HepG2 (cell line): Measurements from ENCODE around the gene FGFBP1. TPM values are rescaled to one million over a fixed set of nuclear protein-coding genes. Genes with fewer than 3 reads are reported as not detected.

Experiments
- ATAC-seq: fragments of 200-7000 bp; cut with Tn5 transposase; 3 replicates; pipeline ENCODE4 v1.9.1; 2020; ENCODE audit warnings: mild to moderate bottlenecking, moderate library complexity
- BruUV-seq: library from RNA; stranded (reverse); fragments of 400-500 nt; replicated peaks from 2 replicates; lab custom pipeline; 2021; lab: Mats Ljungman, UMichigan
- CTCF ChIA-PET: fragments of 300-600 bp; formaldehyde crosslinking; extraction: SDS; loops from one replicate; lab custom pipeline; 2021; ENCODE audit warnings: low total read pairs, inconsistent platforms, low intra/inter-chr PET ratio; lab: Yijun Ruan, JAX
- POLR2A ChIA-PET: fragments of 350-600 bp; sonication (Branson Sonifier 250); formaldehyde crosslinking; loops from one replicate; lab custom pipeline; 2020; ENCODE audit warnings: antibody characterized with exemption, inconsistent platforms; lab: Yijun Ruan, JAX
- DNase-seq: peaks from one replicate; pipeline ENCODE4 v3.0.0-alpha.2; 2015; ENCODE audit warnings: low spot score
- FAIRE-seq: peaks from 3 replicates; lab custom pipeline; 2011; peaks lifted over from hg19 to GRCh38; lab: Jason Lieb, UNC
- H2AFZ ChIP-seq: one replicate; pipeline ENCODE4 v1.6.1; 2011; ENCODE audit warnings: low read length, inconsistent platforms
- H3K27ac ChIP-seq: fragments of 300-600 bp; 3 replicates; pipeline ENCODE4 v1.8.0; 2011; ENCODE audit warnings: mixed run types, mild to moderate bottlenecking, mixed read lengths, low read length, inconsistent platforms; ENCODE audit not compliant: insufficient read depth; ENCODE audit errors: extremely low read length
- H3K27me3 ChIP-seq, 2 experiments: fragments of 200-600 bp in 1 of 2; 2 replicates in 1 of 2; 3 replicates in 1 of 2; pipeline versions ENCODE4 v1.6.0 to v1.8.0; 2011; ENCODE audit warnings: low read length in 2 of 2, mild to moderate bottlenecking in 2 of 2, moderate library complexity in 2 of 2, inconsistent platforms in 1 of 2; ENCODE audit not compliant: insufficient read depth in 2 of 2, control insufficient read depth in 1 of 2
- H3K36me3 ChIP-seq, 2 experiments: fragments of 200-600 bp in 1 of 2; replicated peaks in 1 of 2; 2 replicates in 1 of 2; 3 replicates in 1 of 2; pipeline versions ENCODE4 v1.5.1 to v1.8.0; 2011; ENCODE audit warnings: low read length in 2 of 2, inconsistent platforms in 1 of 2; ENCODE audit not compliant: insufficient read depth in 2 of 2, control insufficient read depth in 1 of 2
- H3K4me1 ChIP-seq: 2 replicates; pipeline ENCODE4 v1.5.1; 2012; ENCODE audit warnings: low read length, inconsistent platforms; ENCODE audit not compliant: insufficient read depth
- H3K4me2 ChIP-seq: 2 replicates; pipeline ENCODE4 v1.6.0; 2011; ENCODE audit warnings: low read depth, low read length, inconsistent platforms
- H3K4me3 ChIP-seq, 3 experiments: fragments of 200-600 bp in 1 of 3; sonication (generic), shearing (Covaris generic) in 1 of 3; replicated peaks in 1 of 3; 2 replicates each; pipeline ENCODE4 v1.5.1; 2011 to 2016; ENCODE audit warnings: low read length in 3 of 3, inconsistent platforms in 2 of 3, low read depth in 2 of 3, mild to moderate bottlenecking in 2 of 3, control low read depth in 1 of 3, mixed read lengths in 1 of 3; ENCODE audit not compliant: insufficient read depth in 1 of 3
- H3K79me2 ChIP-seq: one replicate; pipeline ENCODE4 v1.6.1; 2011; ENCODE audit warnings: low read length, inconsistent platforms; ENCODE audit not compliant: insufficient read depth
- H3K9ac ChIP-seq: 2 replicates; pipeline ENCODE4 v1.6.0; 2011; ENCODE audit warnings: mild to moderate bottlenecking, low read depth, low read length, inconsistent platforms; ENCODE audit not compliant: insufficient read depth
- H3K9me3 ChIP-seq: 2 replicates; pipeline ENCODE4 v1.5.1; 2012; ENCODE audit warnings: mild to moderate bottlenecking, low read length
- H4K20me1 ChIP-seq: 2 replicates; pipeline ENCODE4 v1.6.0; 2011; ENCODE audit warnings: inconsistent platforms, mild to moderate bottlenecking, low read length, moderate library complexity; ENCODE audit not compliant: insufficient read depth
- AFF4 ChIP-seq: sonication (generic); formaldehyde crosslinking; IDR thresholded peaks from 2 replicates; pipeline ENCODE4 v1.4.0; 2020; ENCODE audit warnings: missing genetic modification reagents
- CREB1 ChIP-seq, 2 experiments: fragments of 450-650 bp in 1 of 2; IDR thresholded peaks; 2 replicates each; pipeline ENCODE4 v1.6.1; 2016 to 2017; ENCODE audit warnings: control low read depth in 1 of 2, mild to moderate bottlenecking in 1 of 2, missing compliant biosample characterization in 1 of 2, missing genetic modification characterization in 1 of 2
- ELF3 ChIP-seq: IDR thresholded peaks from 2 replicates; pipeline ENCODE4 v1.6.1; 2016; ENCODE audit warnings: missing genetic modification reagents, missing compliant biosample characterization
- FIP1L1 ChIP-seq: fragments of 200-400 bp; formaldehyde crosslinking; IDR thresholded peaks from 2 replicates; pipeline ENCODE4 v1.6.1; 2018; ENCODE audit warnings: low read depth, mild to moderate bottlenecking, low read length, moderate library complexity, borderline replicate concordance; ENCODE audit not compliant: insufficient read depth
- HOXA3 ChIP-seq: sonication (generic); formaldehyde crosslinking; IDR thresholded peaks from 2 replicates; pipeline ENCODE4 v1.5.0; 2020; ENCODE audit warnings: missing genetic modification reagents
- PHB2 ChIP-seq: fragments of 450-650 bp; IDR thresholded peaks from 2 replicates; pipeline ENCODE4 v1.6.1; 2018; ENCODE audit not compliant: partially characterized antibody
- RBM39 ChIP-seq: fragments of 200-400 bp; formaldehyde crosslinking; IDR thresholded peaks from one replicate; pipeline ENCODE4 v1.6.1; 2018; ENCODE audit warnings: antibody characterized with exemption, mild to moderate bottlenecking, low read depth, low read length; ENCODE audit not compliant: poor library complexity, severe bottlenecking
- SETDB1 ChIP-seq: sonication (generic); formaldehyde crosslinking; IDR thresholded peaks from 2 replicates; pipeline ENCODE4 v1.5.1; 2020; ENCODE audit warnings: missing genetic modification reagents, mild to moderate bottlenecking, borderline replicate concordance
- SUZ12 ChIP-seq: fragments of 150-350 bp; IDR thresholded peaks from 2 replicates; pipeline ENCODE4 v1.6.1; 2014; ENCODE audit warnings: low read depth, low read length
- ZNF121 ChIP-seq: sonication (generic); formaldehyde crosslinking; IDR thresholded peaks from 2 replicates; pipeline ENCODE4 v1.5.0; 2020; ENCODE audit warnings: mild to moderate bottlenecking, missing genetic modification reagents
- ZNF143 ChIP-seq: sonication (generic); formaldehyde crosslinking; IDR thresholded peaks from 2 replicates; pipeline ENCODE4 v1.4.0; 2020; ENCODE audit warnings: missing genetic modification reagents
- ZNF343 ChIP-seq: sonication (generic); formaldehyde crosslinking; IDR thresholded peaks from 2 replicates; pipeline ENCODE4 v1.4.0; 2020; ENCODE audit warnings: mild to moderate bottlenecking, missing genetic modification reagents
- ZNF557 ChIP-seq: sonication (generic); formaldehyde crosslinking; IDR thresholded peaks from 2 replicates; pipeline ENCODE4 v1.4.0; 2020; ENCODE audit warnings: missing genetic modification reagents
- ZNF782 ChIP-seq: sonication (generic); formaldehyde crosslinking; IDR thresholded peaks from 2 replicates; pipeline ENCODE4 v1.4.0; 2020; ENCODE audit warnings: missing genetic modification reagents, mild to moderate bottlenecking, borderline replicate concordance
- ZSCAN9 ChIP-seq: IDR thresholded peaks from 2 replicates; pipeline ENCODE4 v1.6.1; 2016; ENCODE audit warnings: borderline replicate concordance
- WGBS: methylation state at CpG from one replicate; pipeline ENCODE4 v1.1.6; 2017; ENCODE audit warnings: low lambda C conversion rate; 5-methylcytosine and 5-hydroxymethylcytosine counted together
- in situ Hi-C: cut with HindIII; loops from 2 replicates; pipeline ENCODE4 v1.10.0; 2017; ENCODE audit warnings: low pct_unique_long_range_greater_than_20kb; ENCODE audit not compliant: extremely low pct_ligation_motif_present
- intact Hi-C: fragments of 100-400 bp; cut with micrococcal nuclease; formaldehyde crosslinking; loops from one replicate; pipeline ENCODE4 v1.10.0; 2022; ENCODE audit not compliant: unreplicated experiment
- polyA plus RNA-seq, 8 experiments: library from polyadenylated mRNA; depleted of rRNA in 3 of 8; stranded (reverse) in 7 of 8; unstranded in 1 of 8; fragments of >200 nt; fragmentation: Illumina TruSeq in 4 of 8; extraction: Trizol in 4 of 8; gene quantifications; 2 replicates each; pipeline versions ENCODE4 v1.2.1 to v1.2.3, GENCODE V29; 2011 to 2016; ENCODE audit warnings: low read depth in 4 of 8, missing spikeins in 1 of 8, mixed read lengths in 1 of 8; ENCODE audit not compliant: insufficient read depth in 1 of 8
- total RNA-seq, 5 experiments: library from RNA; depleted of rRNA; stranded (reverse); fragments of >200 nt; fragmentation: Illumina TruSeq; extraction: Trizol; gene quantifications; 2 replicates each; pipeline ENCODE4 v1.2.3, GENCODE V29; 2016; ENCODE audit warnings: low read depth in 1 of 5
- TF ChIP-seq, protein P1 (sequence below): sonication (generic); formaldehyde crosslinking; IDR thresholded peaks from 2 replicates; pipeline ENCODE4 v1.8.1; 2023; ENCODE audit warnings: missing genetic modification reagents, mild to moderate bottlenecking, borderline replicate concordance
- TF ChIP-seq, protein P2 (sequence below): IDR thresholded peaks from 2 replicates; pipeline ENCODE4 v1.6.1; 2016
- TF ChIP-seq, protein P3 (sequence below): sonication (generic); formaldehyde crosslinking; IDR thresholded peaks from 2 replicates; pipeline ENCODE4 v1.5.1; 2020; ENCODE audit warnings: mild to moderate bottlenecking, missing genetic modification reagents, moderate library complexity

FGFBP1 gene
- total and polyA plus RNA-seq, 2 of the 13 experiments (the other 11 are each of a cell fraction or from before 2014, with no cell fraction given): not detected

DNA sequence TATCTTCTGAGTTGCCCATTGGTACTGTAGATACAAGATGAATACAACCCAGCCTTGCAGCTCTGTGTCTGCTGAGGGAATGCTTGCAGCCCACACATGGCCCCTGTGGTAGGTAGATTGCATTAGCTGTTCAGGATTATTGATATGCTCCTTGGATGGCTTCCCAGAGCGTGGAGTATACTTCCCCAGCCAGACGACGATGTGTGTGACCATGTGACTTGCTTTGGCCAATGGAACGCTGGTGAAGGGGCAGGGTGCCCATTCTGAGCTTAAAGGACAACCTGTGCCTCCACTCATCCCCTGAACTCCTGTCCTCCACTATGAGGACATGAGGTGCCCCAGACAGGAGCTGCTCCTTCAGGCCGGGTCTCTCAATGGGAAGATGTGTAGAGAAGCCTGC lies 48.4 kb upstream of the FGFBP1 start (continued):
- TF ChIP-seq AFF4 (no peak), ZNF143 (CRISPR knock-in tag) (no peak), PHB2 (no peak), SETDB1 (CRISPR knock-in tag) (no peak)
- TF ChIP-seq, protein P1, sequence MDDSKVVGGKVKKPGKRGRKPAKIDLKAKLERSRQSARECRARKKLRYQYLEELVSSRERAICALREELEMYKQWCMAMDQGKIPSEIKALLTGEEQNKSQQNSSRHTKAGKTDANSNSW (CRISPR knock-in tag): no peak

DNA sequence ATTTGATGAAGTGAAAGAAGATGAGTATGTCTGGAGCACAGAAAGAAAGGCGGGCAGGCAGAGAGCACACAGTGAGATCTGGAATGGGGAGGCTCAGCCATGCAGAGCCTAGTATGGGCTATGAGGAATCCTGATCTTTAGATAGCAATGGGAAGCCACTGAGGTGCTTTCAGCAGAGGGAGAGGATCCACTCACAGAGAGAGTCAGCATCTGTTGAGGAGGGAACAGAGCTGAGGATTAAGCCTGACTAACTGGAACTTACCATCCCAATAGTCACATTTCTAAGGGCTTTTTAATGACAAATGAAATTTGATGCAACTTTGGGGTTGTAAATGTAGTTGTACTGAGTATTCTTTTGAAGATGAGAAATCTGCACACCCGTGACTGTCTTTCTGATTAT lies 45.1 kb upstream of the FGFBP1 start:
- POLR2A ChIA-PET: no interaction called here
- no peak overlapping the region for H3K4me3 ChIP-seq
- 0 out of 2 replicates have a peak, but pooled peaks cover 6% of the 10 kb centered on the region for H3K4me1 ChIP-seq
- BruUV-seq: no TSS peak
- no peak overlapping the region for H3K27ac ChIP-seq
- in situ Hi-C loops (no loop called here), intact Hi-C loops (no loop called here)
- no peak for FAIRE-seq
- ATAC-seq: no peak
- no peak overlapping the region for H3K4me2 ChIP-seq
- DNase-seq: no peak
- H3K79me2 ChIP-seq: no peaks in the 10 kb centered on the region
- H2AFZ ChIP-seq: no peak overlapping the region
- H3K36me3 ChIP-seq: no peaks in the 10 kb centered on the region; a peak in 1 of 5 replicates
- no peaks in the 10 kb centered on the region for H3K9me3 ChIP-seq
- CTCF ChIA-PET: no interaction called here
- no peaks in the 10 kb centered on the region for H4K20me1 ChIP-seq
- no peaks in the 10 kb centered on the region for H3K27me3 ChIP-seq
- H3K9ac ChIP-seq: no peak overlapping the region
- WGBS: 60% methylated on average over 2 of the region's 2 CpGs
- TF ChIP-seq ZNF557 (CRISPR knock-in tag) (no peak), FIP1L1 (no peak), HOXA3 (CRISPR knock-in tag) (no peak), ZSCAN9 (CRISPR knock-in tag) (no peak), ELF3 (no peak), ZNF343 (no peak), SUZ12 (no peak), RBM39 (no peak), CREB1 (IDR thresholded peaks at IDR 0.05) (no peak), CREB1 (CRISPR knock-in tag; IDR thresholded peaks at IDR 0.05) (no peak), ZNF121 (CRISPR knock-in tag) (no peak), ZNF782 (no peak)
- TF ChIP-seq, protein P2, sequence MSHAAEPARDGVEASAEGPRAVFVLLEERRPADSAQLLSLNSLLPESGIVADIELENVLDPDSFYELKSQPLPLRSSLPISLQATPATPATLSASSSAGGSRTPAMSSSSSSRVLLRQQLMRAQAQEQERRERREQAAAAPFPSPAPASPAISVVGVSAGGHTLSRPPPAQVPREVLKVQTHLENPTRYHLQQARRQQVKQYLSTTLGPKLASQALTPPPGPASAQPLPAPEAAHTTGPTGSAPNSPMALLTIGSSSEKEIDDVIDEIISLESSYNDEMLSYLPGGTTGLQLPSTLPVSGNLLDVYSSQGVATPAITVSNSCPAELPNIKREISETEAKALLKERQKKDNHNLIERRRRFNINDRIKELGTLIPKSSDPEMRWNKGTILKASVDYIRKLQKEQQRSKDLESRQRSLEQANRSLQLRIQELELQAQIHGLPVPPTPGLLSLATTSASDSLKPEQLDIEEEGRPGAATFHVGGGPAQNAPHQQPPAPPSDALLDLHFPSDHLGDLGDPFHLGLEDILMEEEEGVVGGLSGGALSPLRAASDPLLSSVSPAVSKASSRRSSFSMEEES: no peak
- TF ChIP-seq, protein P3, sequence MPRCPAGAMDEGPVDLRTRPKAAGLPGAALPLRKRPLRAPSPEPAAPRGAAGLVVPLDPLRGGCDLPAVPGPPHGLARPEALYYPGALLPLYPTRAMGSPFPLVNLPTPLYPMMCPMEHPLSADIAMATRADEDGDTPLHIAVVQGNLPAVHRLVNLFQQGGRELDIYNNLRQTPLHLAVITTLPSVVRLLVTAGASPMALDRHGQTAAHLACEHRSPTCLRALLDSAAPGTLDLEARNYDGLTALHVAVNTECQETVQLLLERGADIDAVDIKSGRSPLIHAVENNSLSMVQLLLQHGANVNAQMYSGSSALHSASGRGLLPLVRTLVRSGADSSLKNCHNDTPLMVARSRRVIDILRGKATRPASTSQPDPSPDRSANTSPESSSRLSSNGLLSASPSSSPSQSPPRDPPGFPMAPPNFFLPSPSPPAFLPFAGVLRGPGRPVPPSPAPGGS (CRISPR knock-in tag): no peak
